GM19328 (cell line): Measurements from ENCODE around the gene FZD1.
"Not testable (repeated sequence)": the region's sequence is repeated elsewhere in the genome, so short reads cannot be mapped to it uniquely, and the experiment has no call there.

Experiments used
- ATAC-seq: cut with Tn5 transposase; IDR thresholded peaks from one replicate; pipeline ENCODE4 v1.9.1; 2021; ENCODE audit warnings: mild to moderate bottlenecking, moderate library complexity; ENCODE audit not compliant: unreplicated experiment

Gene FZD1

DNA sequence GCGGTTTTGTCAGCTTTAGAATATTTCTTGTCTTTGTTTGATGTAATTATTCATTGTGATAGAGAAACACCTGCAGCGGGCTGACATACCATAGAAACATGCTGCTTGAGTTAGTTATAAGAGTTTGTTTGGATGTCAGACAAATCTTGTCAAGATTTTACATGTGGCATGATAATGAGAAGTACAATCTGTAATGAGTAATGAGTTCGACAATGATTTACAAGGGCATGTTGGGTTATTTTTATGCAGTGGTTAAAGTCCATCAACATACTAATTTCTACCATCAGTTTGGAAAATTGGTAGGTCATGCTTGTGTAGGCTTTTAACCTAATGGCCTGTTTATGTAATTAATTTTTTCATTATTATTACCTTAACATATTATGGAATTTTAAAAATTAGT, 31.3 kb downstream of the FZD1 start:
- no peak for ATAC-seq

GRCh38 chr7:91297939-91298338, 33.7 kb downstream of the FZD1 start:
- ATAC-seq, result no peak

DNA sequence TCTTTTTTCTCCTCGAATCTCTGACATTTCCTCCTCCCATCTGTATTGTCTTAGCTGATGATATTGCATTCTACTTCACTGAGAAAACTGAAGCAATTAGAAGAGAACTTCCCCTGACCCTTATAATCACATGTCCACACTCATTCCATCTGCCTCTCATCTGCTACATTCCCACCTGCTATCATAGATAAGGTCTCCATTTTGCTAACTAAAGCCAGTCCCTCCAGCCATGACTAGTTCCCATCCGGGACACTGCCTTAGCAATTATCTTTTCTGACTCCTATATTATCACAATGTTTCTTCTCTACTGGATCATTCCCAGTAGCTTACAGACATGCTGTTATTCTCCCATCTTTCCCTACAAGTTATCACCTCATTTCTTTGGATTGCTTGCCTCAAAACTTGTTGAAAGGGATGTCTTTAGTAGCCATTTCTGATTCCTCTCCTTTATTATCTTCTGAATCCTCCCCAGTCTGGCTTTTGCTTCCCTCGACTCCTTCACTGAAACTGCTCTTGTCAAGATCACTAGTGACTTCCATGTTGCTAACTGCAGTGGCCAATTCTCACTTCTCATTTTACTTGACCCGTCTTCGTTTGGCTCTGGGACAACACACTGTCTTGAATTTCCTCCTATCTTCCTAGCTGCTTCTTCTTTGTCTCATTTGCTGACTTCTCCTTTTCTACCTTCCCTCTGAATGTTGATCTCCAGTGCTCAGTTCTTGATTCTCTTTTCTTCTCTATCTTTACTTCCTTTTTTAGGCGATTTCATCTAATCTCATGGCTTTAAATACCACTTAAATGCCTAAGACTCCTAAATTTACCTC, 35.9 kb downstream of the FZD1 start:
- no peak for ATAC-seq

DNA sequence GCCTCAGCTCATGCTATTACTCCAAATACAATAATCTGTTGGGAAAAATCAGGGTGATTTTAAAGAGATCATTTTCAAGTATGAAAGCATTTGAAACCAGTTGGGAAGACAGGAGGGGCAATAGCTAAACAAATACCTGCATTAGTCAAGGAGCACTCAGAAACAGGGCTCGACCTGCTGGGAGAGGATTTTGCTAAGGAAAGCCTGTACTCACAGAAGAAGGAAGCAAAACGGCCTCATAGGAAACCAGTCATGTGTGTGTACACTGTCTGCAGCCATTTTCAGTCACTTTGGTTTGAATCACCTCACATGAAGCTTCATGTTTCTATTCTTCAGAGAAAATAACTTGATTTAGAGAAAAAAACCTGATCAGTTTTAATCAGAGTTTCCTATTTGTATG, 38.6 kb downstream of the FZD1 start:
- no peak for ATAC-seq

DNA sequence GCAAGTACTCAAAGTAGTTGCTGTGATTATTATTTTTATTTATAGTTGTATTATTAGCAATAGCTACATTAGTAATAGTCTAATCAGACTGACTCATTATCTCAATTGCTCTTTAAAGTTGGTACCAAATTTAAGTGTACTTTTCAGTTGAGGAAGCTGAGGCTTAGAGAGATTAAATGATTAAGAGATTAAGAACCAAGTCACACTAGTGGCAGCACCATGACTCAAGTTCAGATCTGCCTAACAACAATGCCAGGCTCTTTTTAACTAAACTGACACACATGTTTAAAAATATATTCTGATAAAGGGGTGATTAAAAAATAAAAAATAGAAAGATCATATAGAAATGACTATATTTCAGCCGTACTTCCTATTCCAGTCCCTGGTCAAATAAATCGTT, 42.0 kb downstream of the FZD1 start:
- ATAC-seq, result no peak

DNA sequence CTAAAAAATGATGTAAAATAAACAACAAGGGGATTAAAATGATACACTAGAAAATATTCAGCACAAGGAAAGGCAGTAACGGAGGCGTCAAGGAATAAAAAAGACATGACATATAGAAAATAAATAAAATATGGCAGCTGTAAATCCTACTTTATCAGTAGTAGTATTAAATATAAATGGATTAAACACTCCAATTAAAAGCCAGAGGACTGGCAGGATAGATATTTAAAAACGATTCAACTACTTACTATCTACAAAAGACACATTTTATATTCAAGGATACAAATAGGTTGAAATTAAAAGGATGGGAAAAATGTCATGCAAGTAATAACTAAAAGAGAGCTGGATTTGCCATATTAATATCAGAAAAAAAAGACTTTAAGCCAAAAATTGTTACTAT, 43.2 kb downstream of the FZD1 start:
- ATAC-seq, result no peak

- not testable (repeated sequence) for ATAC-seq
These were observed 44.0 kb downstream of the FZD1 start for GRCh38 chr7:91308191-91308590.

GRCh38 chr7:91310830-91311460, 46.7 kb downstream of the FZD1 start:
- ATAC-seq, result no peak

- ATAC-seq, result no peak
These were observed 47.6 kb downstream of the FZD1 start for GRCh38 chr7:91311839-91312238.

DNA sequence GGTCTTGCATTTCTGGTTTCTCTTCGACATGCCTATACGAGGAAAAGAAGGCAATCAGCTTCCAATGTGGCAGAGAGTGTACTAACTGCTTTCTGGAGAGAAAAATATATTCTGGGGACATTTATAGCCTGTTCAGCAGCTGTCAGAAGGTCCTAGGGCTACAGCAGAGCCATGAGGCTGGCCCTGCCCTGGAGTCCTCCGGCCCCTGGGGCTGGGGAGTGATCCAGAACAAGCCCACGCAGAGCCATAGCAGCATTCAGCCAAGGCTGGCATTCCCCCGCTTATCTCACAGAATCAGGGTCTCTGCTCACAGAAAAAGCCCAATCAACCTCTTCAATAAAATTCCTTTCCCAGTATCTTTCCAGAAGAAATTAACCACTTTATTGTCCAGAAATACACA, 48.9 kb downstream of the FZD1 start:
- ATAC-seq, result no peak

GRCh38 chr7:91314591-91315323, 50.5 kb downstream of the FZD1 start:
- ATAC-seq, result no peak

DNA sequence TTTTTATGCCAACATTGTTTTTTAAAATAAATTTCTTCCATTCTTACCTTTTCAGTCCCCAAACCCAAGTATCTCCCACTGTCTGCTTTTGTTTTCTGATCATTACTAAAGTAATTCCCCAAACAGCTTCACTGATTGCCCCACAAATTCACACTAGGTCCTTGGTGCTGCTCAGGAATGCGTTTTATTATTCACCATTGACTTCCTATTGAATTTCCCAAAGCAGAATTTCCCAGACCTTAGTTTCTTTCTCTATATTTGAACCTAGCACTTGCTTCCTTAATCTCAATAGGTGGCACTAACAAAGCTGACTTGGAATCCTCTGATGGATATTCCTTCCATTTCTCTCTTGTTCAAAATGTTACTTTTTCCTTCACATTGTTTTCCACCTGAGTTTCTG, 52.2 kb downstream of the FZD1 start:
- no peak for ATAC-seq

- ATAC-seq, result no peak
These were observed 55.1 kb downstream of the FZD1 start for GRCh38 chr7:91319351-91319750.

GRCh38 chr7:91320366-91321078, 56.3 kb downstream of the FZD1 start:
- ATAC-seq, result no peak
